Mammary epithelial cell (primary cell): ENCODE data around the gene PANX2.

Source experiments
- EZH2 ChIP-seq: IDR thresholded peaks from 2 replicates; pipeline ENCODE4 v1.6.1; 2012; ENCODE audit warnings: low read length, inconsistent platforms, borderline replicate concordance
- TF ChIP-seq, protein P1 (sequence below), 2 donors: IDR thresholded peaks in 1 of 2; conservative IDR thresholded peaks in 1 of 2; 2 replicates each; pipeline ENCODE4 v1.5.1; 2011 to 2012; ENCODE audit warnings: inconsistent platforms in 2 of 2, low read length in 2 of 2, mild to moderate bottlenecking in 2 of 2, control low read depth in 1 of 2, low read depth in 1 of 2; ENCODE audit not compliant: insufficient read depth in 1 of 2; ENCODE audit errors: extremely low read depth in 1 of 2

GRCh38 chr22:50182176-50183081 is 11.9 kb downstream of the PANX2 start:
- TF ChIP-seq, protein P1, sequence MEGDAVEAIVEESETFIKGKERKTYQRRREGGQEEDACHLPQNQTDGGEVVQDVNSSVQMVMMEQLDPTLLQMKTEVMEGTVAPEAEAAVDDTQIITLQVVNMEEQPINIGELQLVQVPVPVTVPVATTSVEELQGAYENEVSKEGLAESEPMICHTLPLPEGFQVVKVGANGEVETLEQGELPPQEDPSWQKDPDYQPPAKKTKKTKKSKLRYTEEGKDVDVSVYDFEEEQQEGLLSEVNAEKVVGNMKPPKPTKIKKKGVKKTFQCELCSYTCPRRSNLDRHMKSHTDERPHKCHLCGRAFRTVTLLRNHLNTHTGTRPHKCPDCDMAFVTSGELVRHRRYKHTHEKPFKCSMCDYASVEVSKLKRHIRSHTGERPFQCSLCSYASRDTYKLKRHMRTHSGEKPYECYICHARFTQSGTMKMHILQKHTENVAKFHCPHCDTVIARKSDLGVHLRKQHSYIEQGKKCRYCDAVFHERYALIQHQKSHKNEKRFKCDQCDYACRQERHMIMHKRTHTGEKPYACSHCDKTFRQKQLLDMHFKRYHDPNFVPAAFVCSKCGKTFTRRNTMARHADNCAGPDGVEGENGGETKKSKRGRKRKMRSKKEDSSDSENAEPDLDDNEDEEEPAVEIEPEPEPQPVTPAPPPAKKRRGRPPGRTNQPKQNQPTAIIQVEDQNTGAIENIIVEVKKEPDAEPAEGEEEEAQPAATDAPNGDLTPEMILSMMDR (conservative IDR thresholded peaks at IDR 0.05 in 1 of 2, IDR thresholded peaks at IDR 0.05 in 1 of 2; ENCODE audit: extremely low read depth in 1 of 2, insufficient read depth in 1 of 2, low read depth in 1 of 2, low read length in 2 of 2), result no peak
- no peak for TF ChIP-seq EZH2
